Activated CD8-positive, alpha-beta memory T cell treated with anti-CD3 and anti-CD28 coated beads for 1 hour (primary cell): ENCODE results near the gene CPNE1.
"Not testable (repeated sequence)": the region's sequence is repeated elsewhere in the genome, so short reads cannot be mapped to it uniquely, and the experiment has no call there.

Experiments used
- DNase-seq, 2 donors: peaks; one replicate each; pipeline ENCODE4 v3.0.0-alpha.2; 2020; ENCODE audit warnings: low read depth in 1 of 2; ENCODE audit errors: extremely low read depth in 1 of 2

Gene CPNE1

GRCh38 chr20:35664466-35665206, at the start of gene CPNE1, which contains the start of gene RBM12:
Gene CPNE1, minus strand, starts transcription at chr20:35664900. Its CDS starts 31,977 bp downstream, at chr20:35632923.
Gene RBM12, minus strand, starts transcription at chr20:35664900. Its CDS starts 9,578 bp downstream, at chr20:35655322.
- DNase-seq = peak; percentile 83

- no peak for DNase-seq
Measured at GRCh38 chr20:35714127-35714526, 49.4 kb upstream of the CPNE1 start.

GRCh38 chr20:35713120-35713519, 48.4 kb upstream of the CPNE1 start:
- not testable (repeated sequence) for DNase-seq

GRCh38 chr20:35711588-35712209, 47.0 kb upstream of the CPNE1 start:
- DNase-seq = no peak

- no peak for DNase-seq
Measured at GRCh38 chr20:35710884-35711587, 46.3 kb upstream of the CPNE1 start.

GRCh38 chr20:35710039-35710438, 45.3 kb upstream of the CPNE1 start:
- no peak for DNase-seq

GRCh38 chr20:35709259-35709658, 44.6 kb upstream of the CPNE1 start:
- DNase-seq = no peak

- DNase-seq = no peak
Measured at GRCh38 chr20:35708502-35708901, 43.8 kb upstream of the CPNE1 start.

- not testable (repeated sequence) for DNase-seq
Measured at GRCh38 chr20:35706591-35707529, 42.2 kb upstream of the CPNE1 start.

- DNase-seq = not testable (repeated sequence)
Measured at GRCh38 chr20:35705894-35706293, 41.2 kb upstream of the CPNE1 start.

GRCh38 chr20:35704514-35705261, 40.0 kb upstream of the CPNE1 start:
- DNase-seq = no peak

GRCh38 chr20:35702824-35703695, 38.4 kb upstream of the CPNE1 start:
- no peak for DNase-seq

GRCh38 chr20:35702051-35702823, 37.5 kb upstream of the CPNE1 start:
- no peak for DNase-seq

GRCh38 chr20:35700625-35701148, 36.0 kb upstream of the CPNE1 start:
- no peak for DNase-seq

GRCh38 chr20:35699957-35700624, 35.4 kb upstream of the CPNE1 start:
- no peak for DNase-seq

GRCh38 chr20:35699127-35699956, 34.6 kb upstream of the CPNE1 start, which contains the start of the genes NFS1 and ROMO1:
Gene NFS1, minus strand, starts transcription at chr20:35699352. Its CDS starts 64 bp downstream, at chr20:35699288.
Gene ROMO1, plus strand, starts transcription at chr20:35699405. Its CDS starts 228 bp downstream, at chr20:35699633.
- peak; percentile 61 to 76 for DNase-seq
